Rectal smooth muscle tissue (tissue), 1 donor: Measurements from ENCODE around the gene LRRC17.

ENCODE experiments used
- H3K27ac ChIP-seq: one replicate; pipeline ENCODE4 v1.7.0; 2013; ENCODE audit warnings: low read depth, low read length, inconsistent platforms
- H3K27me3 ChIP-seq: one replicate; pipeline ENCODE4 v1.7.0; 2013; ENCODE audit warnings: low read length; ENCODE audit not compliant: control insufficient read depth, insufficient read depth
- H3K36me3 ChIP-seq: one replicate; pipeline ENCODE4 v1.7.0; 2013; ENCODE audit warnings: low read length; ENCODE audit not compliant: control insufficient read depth, insufficient read depth
- H3K4me1 ChIP-seq: one replicate; pipeline ENCODE4 v1.7.0; 2013; ENCODE audit warnings: low read length; ENCODE audit not compliant: control insufficient read depth, insufficient read depth
- H3K4me3 ChIP-seq: one replicate; pipeline ENCODE4 v1.7.0; 2013; ENCODE audit warnings: low read length
- H3K9ac ChIP-seq: one replicate; pipeline ENCODE4 v1.7.0; 2013; ENCODE audit warnings: low read length

Gene LRRC17

DNA sequence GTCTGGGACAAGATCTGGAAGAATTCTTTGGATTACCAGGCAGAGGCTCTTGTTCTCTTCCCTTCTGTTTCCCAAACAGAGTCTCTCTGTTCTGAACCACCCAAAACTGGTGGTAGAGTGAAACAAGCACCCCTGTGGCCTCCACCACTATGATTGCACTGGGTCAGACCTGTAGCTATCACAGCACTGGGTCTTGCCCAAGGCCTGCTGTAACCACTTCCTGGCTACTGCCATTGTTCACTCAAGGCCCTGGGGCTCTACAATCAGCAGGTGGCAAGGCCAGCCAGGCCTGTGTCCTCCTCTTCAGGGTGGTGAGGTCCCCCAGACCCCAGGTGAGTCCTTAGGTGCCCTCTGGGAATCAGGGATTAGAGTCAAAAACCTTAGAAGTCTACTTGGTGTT lies 4.1 kb upstream of the LRRC17 start:
- no peak overlapping the region for H3K27ac ChIP-seq
- no peaks in the 10 kb centered on the region for H3K27me3 ChIP-seq
- no peaks in the 10 kb centered on the region for H3K4me1 ChIP-seq
- no peaks in the 10 kb centered on the region for H3K36me3 ChIP-seq
- no peak overlapping the region for H3K9ac ChIP-seq
- no peak overlapping the region for H3K4me3 ChIP-seq

GRCh38 chr7:102913826-102914225 lies 1.0 kb downstream of the LRRC17 start:
- H3K27ac ChIP-seq, result no peak overlapping the region
- H3K36me3 ChIP-seq, result no peaks in the 10 kb centered on the region
- H3K4me1 ChIP-seq, result no peaks in the 10 kb centered on the region
- no peak overlapping the region for H3K9ac ChIP-seq
- H3K27me3 ChIP-seq, result no peaks in the 10 kb centered on the region
- no peak overlapping the region for H3K4me3 ChIP-seq

DNA sequence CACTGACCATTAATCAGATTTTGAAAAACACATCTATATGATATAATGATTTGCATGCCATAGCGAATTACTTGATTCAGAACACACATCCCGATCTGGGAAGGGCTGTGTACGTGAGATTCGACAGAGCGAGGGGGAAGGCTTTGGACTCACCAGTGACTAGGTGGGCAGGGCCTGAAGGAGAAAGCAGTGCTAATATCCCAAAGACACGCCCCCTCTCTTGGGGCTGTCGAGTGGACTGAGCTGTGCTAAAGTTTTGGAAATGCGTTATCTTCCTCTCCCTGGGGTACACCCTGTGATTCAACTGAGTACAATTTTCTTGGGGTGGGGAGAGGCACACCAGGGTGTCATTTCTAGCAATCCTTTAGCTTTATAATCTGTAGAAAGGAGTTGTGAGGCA lies 1.8 kb downstream of the LRRC17 start:
- Histone ChIP-seq H3K36me3 (no peaks in the 10 kb centered on the region), H3K27ac (no peak overlapping the region), H3K4me3 (no peak overlapping the region), H3K27me3 (no peaks in the 10 kb centered on the region), H3K9ac (no peak overlapping the region), H3K4me1 (no peaks in the 10 kb centered on the region)

GRCh38 chr7:102916426-102916825 lies 3.6 kb downstream of the LRRC17 start:
- H3K4me1 ChIP-seq, result no peaks in the 10 kb centered on the region
- no peaks in the 10 kb centered on the region for H3K36me3 ChIP-seq
- H3K27me3 ChIP-seq, result no peaks in the 10 kb centered on the region
- no peak overlapping the region for H3K27ac ChIP-seq
- no peak overlapping the region for H3K4me3 ChIP-seq
- no peak overlapping the region for H3K9ac ChIP-seq

DNA sequence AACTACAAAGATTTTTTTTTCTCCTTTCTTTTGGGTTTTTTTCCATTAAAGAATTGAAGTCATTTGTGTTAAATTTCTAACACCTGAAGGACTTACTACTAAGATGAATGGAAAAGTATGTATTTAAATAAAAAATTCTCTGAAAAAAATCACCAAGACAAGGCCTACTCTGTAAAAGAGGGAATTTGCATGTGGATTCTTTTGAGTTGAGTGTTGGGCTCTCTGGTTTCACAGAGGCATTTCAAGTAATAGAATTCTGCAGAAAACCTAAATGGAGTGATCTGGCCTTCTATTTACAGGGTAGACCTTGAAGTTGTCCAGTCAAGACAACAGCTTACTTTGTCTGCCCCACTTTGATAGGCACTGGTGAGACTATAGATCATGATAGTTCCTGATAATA lies 4.1 kb downstream of the LRRC17 start:
- Histone ChIP-seq H3K9ac (no peak overlapping the region), H3K27ac (no peak overlapping the region), H3K4me1 (no peaks in the 10 kb centered on the region), H3K36me3 (no peaks in the 10 kb centered on the region), H3K4me3 (no peak overlapping the region), H3K27me3 (no peaks in the 10 kb centered on the region)

DNA sequence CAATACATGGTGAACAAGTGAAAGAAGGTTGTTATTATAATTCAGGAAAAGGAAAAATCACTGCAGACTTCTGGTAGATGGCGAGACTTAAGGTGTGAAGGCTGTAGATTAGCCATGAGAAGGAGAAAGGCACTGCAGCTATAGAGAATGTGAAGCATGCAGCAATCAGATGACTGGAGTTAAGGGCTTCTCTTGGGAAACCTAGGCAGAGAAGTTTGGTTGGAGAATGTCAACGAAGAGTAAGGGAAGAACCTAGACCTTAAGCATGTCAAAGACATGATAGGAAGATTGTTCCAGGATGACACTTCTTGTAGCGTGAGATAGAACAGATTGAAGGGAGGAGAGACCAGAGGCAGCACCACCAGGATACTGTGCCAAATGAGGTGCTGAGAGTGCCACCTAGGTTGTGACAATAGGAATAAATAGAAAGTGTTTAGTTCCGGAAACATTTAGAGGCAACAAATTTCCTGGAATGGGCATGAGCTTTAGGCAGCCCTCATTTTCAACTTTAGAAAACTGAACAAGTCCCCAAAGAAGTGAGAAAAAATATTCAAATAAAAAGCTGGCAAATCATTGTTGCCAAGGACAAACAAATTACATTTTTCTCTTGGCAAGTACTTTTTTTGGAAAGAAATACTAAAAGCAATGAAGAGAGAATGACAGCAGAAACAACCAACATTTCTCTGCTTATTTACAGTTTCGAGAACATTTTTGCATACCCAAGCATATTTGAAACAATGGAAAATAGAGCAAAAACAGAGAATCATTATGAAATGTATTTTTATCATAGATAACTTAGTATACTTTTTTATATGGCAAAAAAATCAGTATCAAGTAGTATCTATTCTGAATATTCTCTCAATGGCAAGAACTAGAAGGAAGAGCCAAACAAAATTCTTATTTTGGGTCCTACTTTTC lies 4.9 kb downstream of the LRRC17 start:
- H3K4me1 ChIP-seq, result no peaks in the 10 kb centered on the region
- H3K27me3 ChIP-seq, result no peaks in the 10 kb centered on the region
- H3K36me3 ChIP-seq, result no peaks in the 10 kb centered on the region
- H3K4me3 ChIP-seq, result no peak overlapping the region
- no peak overlapping the region for H3K9ac ChIP-seq
- no peak overlapping the region for H3K27ac ChIP-seq

GRCh38 chr7:102918845-102919244 lies 6.0 kb downstream of the LRRC17 start:
- Histone ChIP-seq H3K4me1 (no peaks in the 10 kb centered on the region), H3K36me3 (no peaks in the 10 kb centered on the region), H3K9ac (no peak overlapping the region), H3K4me3 (no peak overlapping the region), H3K27ac (no peak overlapping the region), H3K27me3 (no peaks in the 10 kb centered on the region)

GRCh38 chr7:102925976-102926782 lies 13.4 kb downstream of the LRRC17 start:
- no peak overlapping the region for H3K4me3 ChIP-seq
- no peak overlapping the region for H3K9ac ChIP-seq
- no peak overlapping the region for H3K27ac ChIP-seq
- no peaks in the 10 kb centered on the region for H3K27me3 ChIP-seq
- H3K36me3 ChIP-seq, result no peaks in the 10 kb centered on the region
- no peaks in the 10 kb centered on the region for H3K4me1 ChIP-seq

DNA sequence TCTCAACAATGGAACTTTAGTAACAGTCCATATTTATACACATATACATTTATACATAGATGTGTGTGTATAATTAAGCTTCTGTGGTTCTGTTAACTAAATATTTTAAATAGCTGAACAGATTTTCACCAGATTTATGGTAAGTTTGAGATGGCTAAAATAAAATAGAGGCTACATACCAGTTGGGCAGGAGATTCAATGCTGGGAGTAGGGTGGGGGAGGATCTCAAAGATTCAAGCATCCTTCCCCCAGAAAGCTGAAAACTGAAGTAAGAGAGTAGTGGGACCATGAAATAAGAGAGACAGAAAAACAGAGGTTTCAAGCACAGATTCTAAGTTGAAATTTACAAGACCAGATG lies 14.0 kb downstream of the LRRC17 start:
- Histone ChIP-seq H3K27me3 (no peaks in the 10 kb centered on the region), H3K9ac (no peak overlapping the region), H3K4me3 (no peak overlapping the region), H3K36me3 (no peaks in the 10 kb centered on the region), H3K27ac (no peak overlapping the region), H3K4me1 (no peaks in the 10 kb centered on the region)

- H3K36me3 ChIP-seq, result no peaks in the 10 kb centered on the region
- H3K9ac ChIP-seq, result no peak overlapping the region
- H3K27ac ChIP-seq, result no peak overlapping the region
- H3K27me3 ChIP-seq, result no peaks in the 10 kb centered on the region
- no peaks in the 10 kb centered on the region for H3K4me1 ChIP-seq
- no peak overlapping the region for H3K4me3 ChIP-seq
Measured at GRCh38 chr7:102927312-102927933, 14.6 kb downstream of the LRRC17 start.

DNA sequence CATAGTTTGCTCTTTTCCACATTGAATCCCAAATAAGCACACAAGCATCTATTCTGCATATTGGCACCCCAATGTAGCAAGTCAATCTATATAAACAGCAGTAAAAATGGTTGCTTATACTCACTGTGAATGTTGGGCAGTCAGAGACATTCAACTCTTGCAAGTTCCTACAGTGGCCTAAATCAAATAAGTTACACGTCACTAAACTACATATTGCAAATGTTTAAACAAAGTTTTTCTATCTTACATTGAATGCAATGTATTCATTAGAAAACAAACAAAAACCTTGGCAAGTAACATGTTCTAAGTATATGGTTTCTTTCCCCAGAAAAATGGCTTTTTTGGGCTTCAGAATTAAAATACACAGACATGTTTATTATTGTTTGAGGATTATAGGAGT lies 19.0 kb downstream of the LRRC17 start:
- Histone ChIP-seq H3K4me3 (no peak overlapping the region), H3K36me3 (no peaks in the 10 kb centered on the region), H3K4me1 (no peaks in the 10 kb centered on the region), H3K27me3 (no peaks in the 10 kb centered on the region), H3K27ac (no peak overlapping the region), H3K9ac (no peak overlapping the region)

GRCh38 chr7:102933763-102934162 lies 21.0 kb downstream of the LRRC17 start:
- H3K36me3 ChIP-seq, result no peaks in the 10 kb centered on the region
- H3K4me1 ChIP-seq, result no peaks in the 10 kb centered on the region
- H3K27me3 ChIP-seq, result no peaks in the 10 kb centered on the region
- H3K27ac ChIP-seq, result peak overlapping the region; percentile 14
- no peak overlapping the region for H3K9ac ChIP-seq
- no peak overlapping the region for H3K4me3 ChIP-seq
